Germinal center (tissue), 1 donor: Measurements from ENCODE around the gene ALDH6A1.
"Not testable (repeated sequence)": the region's sequence is repeated elsewhere in the genome, so short reads cannot be mapped to it uniquely, and the experiment has no call there.

Source experiments
- DNase-seq: peaks from one replicate; pipeline ENCODE4 v3.0.0; 2012; ENCODE audit warnings: mixed read lengths, low spot score

The ALDH6A1 gene

GRCh38 chr14:74084277-74085046 is at the start of gene ALDH6A1, which contains the start of gene LIN52:
Gene ALDH6A1 (minus strand): TSS chr14:74084453. CDS start chr14:74084394, 59 bp downstream.
Gene LIN52 (plus strand): TSS chr14:74084956. CDS start chr14:74084975, 19 bp downstream.
- peak; percentile 100 for DNase-seq

- no peak for DNase-seq
Measured at GRCh38 chr14:74127634-74128033, 43.4 kb upstream of the ALDH6A1 start.

DNA sequence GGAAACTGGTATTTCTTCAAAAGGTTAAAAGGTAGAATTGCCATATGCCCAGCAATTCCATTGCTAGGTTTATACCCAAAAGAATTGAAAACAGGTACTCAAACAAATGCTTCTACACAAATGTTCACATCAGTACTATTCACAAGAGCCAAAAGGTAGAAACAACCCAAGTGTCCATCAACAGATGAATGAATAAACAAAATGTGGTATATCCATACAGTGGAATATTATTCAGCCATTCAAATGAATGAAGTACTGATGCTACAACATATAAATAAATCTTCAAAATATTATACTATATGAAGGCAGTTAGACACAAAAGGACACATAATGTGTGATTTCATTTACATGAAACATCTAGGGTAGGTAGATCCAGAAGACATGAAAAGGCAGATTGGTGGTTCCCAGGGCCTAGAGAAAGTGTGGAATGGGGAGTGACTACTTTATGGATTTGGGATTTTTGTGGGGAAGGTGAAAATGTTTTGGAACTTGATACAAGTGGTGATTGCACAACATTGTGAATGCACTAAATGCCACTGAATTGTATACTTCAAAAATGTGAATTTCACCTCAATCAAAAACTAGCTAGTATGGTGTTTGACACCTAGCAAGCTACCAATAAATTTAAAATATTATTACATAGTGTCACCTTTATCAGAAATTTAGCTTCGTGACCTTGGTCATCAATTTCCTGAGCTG is 42.2 kb upstream of the ALDH6A1 start:
- no peak for DNase-seq

- DNase-seq, result not testable (repeated sequence)
Measured at GRCh38 chr14:74125487-74125886, 41.2 kb upstream of the ALDH6A1 start.

GRCh38 chr14:74111395-74112216 is 27.4 kb upstream of the ALDH6A1 start:
- peak; percentile 57 for DNase-seq

DNA sequence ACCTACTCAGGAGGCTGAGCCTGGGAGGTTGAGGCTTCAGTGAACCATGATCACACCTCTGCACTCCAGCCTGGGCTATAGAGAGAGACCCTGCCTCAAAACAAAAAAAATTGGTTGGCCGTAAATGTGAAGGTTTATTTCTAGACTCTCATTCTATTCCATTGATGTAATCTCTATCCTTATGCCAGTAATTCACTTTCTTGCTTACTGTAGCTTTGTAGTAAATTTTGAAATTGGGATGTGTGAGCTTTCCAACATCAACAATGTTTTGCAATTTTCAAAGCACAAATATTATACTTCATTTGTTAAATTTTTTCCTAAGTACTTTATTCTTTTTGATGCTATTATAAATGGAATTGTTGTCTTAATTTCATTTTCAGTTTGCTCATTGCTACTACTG is 25.1 kb upstream of the ALDH6A1 start:
- no peak for DNase-seq

GRCh38 chr14:74105381-74105780 is 21.1 kb upstream of the ALDH6A1 start:
- DNase-seq, result no peak

DNA sequence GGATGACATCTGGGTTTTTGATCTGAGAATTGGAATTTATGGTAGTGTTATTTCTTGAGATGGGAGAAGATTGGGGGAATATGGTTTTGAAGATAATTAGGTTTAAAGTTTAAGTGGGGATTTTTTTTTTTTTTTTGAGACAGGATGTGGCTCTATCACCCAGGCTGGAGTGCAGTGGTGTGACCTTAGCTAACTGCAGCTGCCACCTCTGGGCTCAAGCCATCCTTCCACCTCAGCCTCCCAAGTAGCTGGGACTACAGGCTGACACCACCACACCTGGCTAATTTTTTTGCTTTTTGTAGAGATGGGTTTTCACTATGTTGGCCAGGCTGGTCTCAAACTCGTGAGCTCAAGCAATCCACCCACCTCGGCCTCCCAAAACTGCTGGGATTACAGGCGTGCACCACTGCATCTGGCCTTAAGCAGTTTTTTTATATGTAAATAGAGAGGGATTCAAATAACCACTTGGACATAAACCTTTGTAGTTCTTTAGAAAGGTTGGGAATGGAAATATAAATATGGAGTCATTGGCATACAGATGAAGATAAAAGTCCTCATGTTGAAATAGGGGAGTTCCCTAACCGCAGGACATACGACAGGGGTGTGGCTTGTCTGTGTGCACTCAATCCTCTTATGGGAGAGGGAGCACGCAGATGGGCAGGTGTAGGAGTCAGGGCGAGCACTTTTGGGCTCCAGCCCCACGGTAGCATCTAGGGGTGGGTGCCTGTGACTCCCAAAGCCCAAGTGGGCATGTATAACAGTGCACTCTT is 5.2 kb upstream of the ALDH6A1 start:
- DNase-seq, result no peak

GRCh38 chr14:74085828-74086227 is 1.6 kb upstream of the ALDH6A1 start:
- DNase-seq, result peak; percentile 7

- no peak for DNase-seq
Measured at GRCh38 chr14:74085047-74085637, 889 bp upstream of the ALDH6A1 start.

- peak; percentile 3 for DNase-seq
Measured at GRCh38 chr14:74083784-74084276, 423 bp downstream of the ALDH6A1 start.

GRCh38 chr14:74083161-74083560 is 1.1 kb downstream of the ALDH6A1 start:
- no peak for DNase-seq

DNA sequence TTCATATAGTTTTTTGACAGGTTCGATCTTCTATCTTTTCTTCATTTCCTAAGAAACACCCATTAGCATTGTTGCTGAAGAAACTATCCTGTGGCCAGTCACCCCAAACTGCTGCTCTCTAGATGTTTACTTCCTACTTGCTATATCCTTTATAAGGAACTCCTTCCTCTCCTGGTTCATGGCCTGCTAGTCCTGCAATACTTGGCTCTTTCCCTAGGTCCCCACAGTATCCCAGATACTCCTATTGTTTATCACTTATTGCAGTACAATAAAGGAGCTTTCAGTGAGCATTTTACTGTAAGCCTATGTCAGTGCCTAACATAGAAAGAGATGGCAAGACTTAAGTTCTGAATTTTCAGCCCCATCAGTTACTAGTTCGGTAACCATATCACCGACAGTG is 2.8 kb downstream of the ALDH6A1 start:
- no peak for DNase-seq

GRCh38 chr14:74080820-74081460 is 3.3 kb downstream of the ALDH6A1 start:
- no peak for DNase-seq

- no peak for DNase-seq
Measured at GRCh38 chr14:74077401-74077800, 6.9 kb downstream of the ALDH6A1 start.

DNA sequence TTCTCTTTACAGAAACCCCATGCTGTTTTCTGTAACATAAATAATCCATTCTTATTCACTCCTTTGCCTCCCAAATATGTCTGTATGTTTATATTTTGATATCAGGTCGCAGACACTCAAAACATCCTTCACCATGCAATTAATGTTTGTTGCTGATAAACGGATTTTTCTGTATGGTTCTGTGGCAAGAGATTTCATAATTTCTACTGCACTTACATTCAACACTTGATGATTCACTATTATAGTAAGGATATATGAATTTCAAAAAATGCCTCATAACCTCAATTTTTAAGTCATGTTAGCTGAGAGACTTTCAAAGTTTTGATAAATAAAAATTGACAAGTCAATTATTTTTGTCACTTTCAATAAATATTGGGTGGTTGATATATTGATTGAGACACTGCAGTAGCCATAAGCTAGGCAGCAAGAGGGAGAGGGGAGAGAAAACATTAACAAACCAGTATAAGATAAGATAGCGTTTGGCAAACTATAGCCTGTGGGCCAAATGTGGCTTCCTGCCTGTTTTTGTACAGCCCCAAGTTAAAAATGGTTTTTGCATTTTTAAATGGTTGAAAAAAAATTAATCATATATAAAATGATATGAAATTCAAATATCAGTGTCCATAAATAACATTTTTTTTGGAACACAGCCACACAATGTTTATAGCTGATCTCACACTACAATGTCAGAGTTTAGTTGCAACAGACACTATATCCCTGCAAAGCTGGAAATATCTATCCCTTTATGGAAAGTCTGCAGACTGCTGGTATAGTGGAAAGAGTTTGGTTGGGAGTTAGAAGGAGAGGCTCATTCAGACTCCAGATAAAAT is 18.3 kb downstream of the ALDH6A1 start:
- no peak for DNase-seq

DNA sequence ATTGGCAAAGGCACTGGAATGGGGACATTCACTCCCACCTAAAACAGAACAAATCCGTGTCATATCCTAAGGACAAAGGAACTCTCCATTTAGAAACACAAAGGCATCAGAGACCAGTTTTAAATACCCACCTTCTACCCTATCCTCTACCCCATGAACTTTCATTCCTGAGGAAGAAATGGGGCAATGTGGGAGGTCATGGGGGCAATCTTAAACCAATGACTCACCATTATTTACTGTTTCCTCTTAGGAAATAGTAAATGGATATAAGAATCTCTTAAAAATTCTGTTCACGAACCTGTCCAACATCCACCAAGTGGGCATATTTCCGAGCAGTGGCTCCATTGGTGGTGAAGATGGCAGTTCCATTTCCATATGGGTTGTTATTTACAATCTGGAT is 19.4 kb downstream of the ALDH6A1 start:
- DNase-seq, result no peak

GRCh38 chr14:74064426-74064825 is 19.8 kb downstream of the ALDH6A1 start:
- DNase-seq, result no peak

- DNase-seq, result no peak
Measured at GRCh38 chr14:74062809-74063150, 21.5 kb downstream of the ALDH6A1 start.
